Measurements from ENCODE around the gene FRMD1. TPM values are rescaled to one million over a fixed set of nuclear protein-coding genes. Genes with fewer than 3 reads are reported as not detected.

FRMD1 gene
- total RNA-seq, 1 experiment from 2014 or later: not detected

DNA sequence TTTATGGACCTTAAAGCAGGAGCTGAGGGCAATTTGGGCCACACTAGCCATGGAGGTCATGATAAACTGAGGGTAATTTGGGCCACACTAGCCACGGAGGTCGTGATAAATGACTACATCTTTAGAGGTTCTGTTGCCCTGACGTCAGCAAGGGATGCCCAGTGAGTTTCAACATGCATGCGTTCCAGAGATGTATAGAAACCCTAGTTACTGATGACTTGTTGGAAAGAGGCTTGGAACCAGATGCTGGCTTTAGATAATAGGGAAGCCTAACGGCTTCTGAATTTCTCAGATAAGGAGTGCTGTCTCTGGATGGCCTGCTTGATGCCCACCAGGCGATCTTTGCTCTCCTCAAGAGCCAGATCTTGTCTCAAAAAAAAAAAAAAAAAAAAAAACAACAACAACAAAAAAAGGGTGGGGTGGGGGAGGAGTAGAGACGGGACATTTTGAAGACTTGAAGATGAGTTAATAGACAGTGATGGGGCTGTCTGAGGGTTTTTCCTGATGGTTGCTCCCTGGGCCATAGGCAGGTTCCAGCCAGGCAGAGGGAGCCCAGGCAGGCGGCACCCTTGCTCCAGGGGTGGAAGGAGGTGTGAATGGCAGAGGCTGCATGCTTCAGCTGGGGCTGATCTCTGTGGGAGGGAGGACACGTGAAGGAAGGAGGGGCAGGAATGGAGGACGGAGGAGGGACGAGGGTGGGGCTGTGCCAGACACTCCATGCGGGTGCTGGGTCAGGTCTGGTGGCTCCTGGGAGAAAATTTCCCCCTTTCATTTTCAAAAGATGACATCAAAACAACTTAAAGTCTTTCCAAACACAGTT lies 27.0 kb upstream of the FRMD1 start:
- TF ChIP-seq SIN3A (IDR thresholded peaks at IDR 0.05; ENCODE audit: low read depth) (no peak), RAD21 (IDR thresholded peaks at IDR 0.05; ENCODE audit: low read depth) (no peak), EGR1 (IDR thresholded peaks at IDR 0.05; ENCODE audit: low read depth) (no peak), CEBPB (IDR thresholded peaks at IDR 0.05; ENCODE audit: low read depth) (no peak), CBX3 (IDR thresholded peaks at IDR 0.05; ENCODE audit: low read depth) (no peak), YY1 (IDR thresholded peaks at IDR 0.05; ENCODE audit: extremely low read depth, insufficient replicate concordance, low read depth, low read length) (no peak), SRF (IDR thresholded peaks at IDR 0.05; ENCODE audit: low read depth) (no peak)
- H3K9me2 ChIP-seq (ENCODE audit: insufficient read depth): no peaks in the 10 kb centered on the region

DNA sequence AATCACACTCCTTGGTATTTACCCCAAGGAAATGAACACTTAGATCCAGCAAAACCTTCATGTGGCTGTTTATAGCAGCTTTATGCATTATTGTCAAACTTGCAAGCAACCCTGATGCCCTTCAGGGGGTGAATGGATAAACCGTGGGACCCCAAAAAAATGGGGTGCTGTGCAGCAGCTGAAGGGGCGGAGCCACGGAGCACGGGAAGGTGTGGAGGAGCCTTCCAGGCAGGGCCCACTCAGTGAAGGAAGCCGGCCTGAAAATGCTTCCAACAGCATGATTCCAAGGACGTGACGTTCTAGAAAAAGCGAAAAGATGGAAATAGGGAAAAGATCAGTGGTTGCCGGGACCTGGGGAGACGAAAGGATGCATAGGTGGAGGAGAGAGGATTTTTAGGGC lies 25.6 kb upstream of the FRMD1 start:
- TF ChIP-seq JUND (IDR thresholded peaks at IDR 0.05): no peak
- no peak for TF ChIP-seq CBX3 (IDR thresholded peaks at IDR 0.05; ENCODE audit: low read depth)
- no peak for TF ChIP-seq EZH2phosphoT487 (IDR thresholded peaks at IDR 0.05; ENCODE audit: borderline replicate concordance)
- TF ChIP-seq ELF1 (IDR thresholded peaks at IDR 0.05; ENCODE audit: borderline replicate concordance, low read depth): no peak
- TF ChIP-seq POLR2AphosphoS5 (IDR thresholded peaks at IDR 0.05; ENCODE audit: low read depth, low read length): no peak
- TF ChIP-seq YY1 (IDR thresholded peaks at IDR 0.05; ENCODE audit: extremely low read depth, insufficient replicate concordance, low read depth, low read length): no peak
- no peak for TF ChIP-seq FOSL1 (IDR thresholded peaks at IDR 0.05; ENCODE audit: low read depth)
- TF ChIP-seq SRF (IDR thresholded peaks at IDR 0.05; ENCODE audit: low read depth): no peak
- no peak for TF ChIP-seq TCF7L2 (IDR thresholded peaks at IDR 0.05; ENCODE audit: borderline replicate concordance, extremely low read depth, insufficient read depth, insufficient read length)
- TF ChIP-seq POLR2A (IDR thresholded peaks at IDR 0.05; ENCODE audit: borderline replicate concordance, extremely low read depth, insufficient read depth, insufficient read length): no peak
- TF ChIP-seq EGR1 (IDR thresholded peaks at IDR 0.05; ENCODE audit: low read depth): no peak
- TF ChIP-seq, protein P1, sequence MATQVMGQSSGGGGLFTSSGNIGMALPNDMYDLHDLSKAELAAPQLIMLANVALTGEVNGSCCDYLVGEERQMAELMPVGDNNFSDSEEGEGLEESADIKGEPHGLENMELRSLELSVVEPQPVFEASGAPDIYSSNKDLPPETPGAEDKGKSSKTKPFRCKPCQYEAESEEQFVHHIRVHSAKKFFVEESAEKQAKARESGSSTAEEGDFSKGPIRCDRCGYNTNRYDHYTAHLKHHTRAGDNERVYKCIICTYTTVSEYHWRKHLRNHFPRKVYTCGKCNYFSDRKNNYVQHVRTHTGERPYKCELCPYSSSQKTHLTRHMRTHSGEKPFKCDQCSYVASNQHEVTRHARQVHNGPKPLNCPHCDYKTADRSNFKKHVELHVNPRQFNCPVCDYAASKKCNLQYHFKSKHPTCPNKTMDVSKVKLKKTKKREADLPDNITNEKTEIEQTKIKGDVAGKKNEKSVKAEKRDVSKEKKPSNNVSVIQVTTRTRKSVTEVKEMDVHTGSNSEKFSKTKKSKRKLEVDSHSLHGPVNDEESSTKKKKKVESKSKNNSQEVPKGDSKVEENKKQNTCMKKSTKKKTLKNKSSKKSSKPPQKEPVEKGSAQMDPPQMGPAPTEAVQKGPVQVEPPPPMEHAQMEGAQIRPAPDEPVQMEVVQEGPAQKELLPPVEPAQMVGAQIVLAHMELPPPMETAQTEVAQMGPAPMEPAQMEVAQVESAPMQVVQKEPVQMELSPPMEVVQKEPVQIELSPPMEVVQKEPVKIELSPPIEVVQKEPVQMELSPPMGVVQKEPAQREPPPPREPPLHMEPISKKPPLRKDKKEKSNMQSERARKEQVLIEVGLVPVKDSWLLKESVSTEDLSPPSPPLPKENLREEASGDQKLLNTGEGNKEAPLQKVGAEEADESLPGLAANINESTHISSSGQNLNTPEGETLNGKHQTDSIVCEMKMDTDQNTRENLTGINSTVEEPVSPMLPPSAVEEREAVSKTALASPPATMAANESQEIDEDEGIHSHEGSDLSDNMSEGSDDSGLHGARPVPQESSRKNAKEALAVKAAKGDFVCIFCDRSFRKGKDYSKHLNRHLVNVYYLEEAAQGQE (IDR thresholded peaks at IDR 0.05; ENCODE audit: low read depth): no peak
- TF ChIP-seq, protein P2, sequence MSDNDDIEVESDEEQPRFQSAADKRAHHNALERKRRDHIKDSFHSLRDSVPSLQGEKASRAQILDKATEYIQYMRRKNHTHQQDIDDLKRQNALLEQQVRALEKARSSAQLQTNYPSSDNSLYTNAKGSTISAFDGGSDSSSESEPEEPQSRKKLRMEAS (IDR thresholded peaks at IDR 0.05): no peak
- no peaks in the 10 kb centered on the region for H3K36me3 ChIP-seq (ENCODE audit: control insufficient read depth in 1 of 2, insufficient read depth in 2 of 2, low read length in 2 of 2)
- H2AFZ ChIP-seq (ENCODE audit: low read depth, low read length, poor library complexity, severe bottlenecking): no peak overlapping the region
- no peaks in the 10 kb centered on the region for H3K4me1 ChIP-seq (ENCODE audit: control insufficient read depth in 1 of 2, insufficient read depth in 2 of 2, low read length in 2 of 2)
- no TSS peak for BruUV-seq (replicated peaks)
- ChIA-PET RAD21 (ENCODE audit: low non-redundant PET in 1 of 2, low total read pairs in 2 of 2, uncharacterized antibody in 2 of 2, unreplicated experiment in 2 of 2) (interaction anchor here in 1 of 2 experiments (0.7 kb wide), 1 partner anchor 847 kb away, joined by 3 read pairs; no protein-coding TSS in a partner anchor), CTCF (no interaction called here), POLR2A (no interaction called here)
- no peak overlapping the region for H3K27ac ChIP-seq (ENCODE audit: low read depth, low read length)
- no peak overlapping the region for H3K9ac ChIP-seq (ENCODE audit: low read length)
- intact Hi-C loops (cut with micrococcal nuclease): no loop called here
- DNase-seq (ENCODE audit: low read depth, low spot score) (no peak), ATAC-seq (no peak)
- H3K79me2 ChIP-seq (ENCODE audit: insufficient read depth, low read length): no peaks in the 10 kb centered on the region
- no peaks in the 10 kb centered on the region for H3K9me3 ChIP-seq (ENCODE audit: control insufficient read depth in 1 of 2, insufficient read depth in 1 of 2, low read depth in 1 of 2, low read length in 2 of 2)
- H3K4me2 ChIP-seq (ENCODE audit: low read length): no peak overlapping the region
- H4K20me1 ChIP-seq (ENCODE audit: insufficient read depth): no peaks in the 10 kb centered on the region
- H3K9me2 ChIP-seq (ENCODE audit: insufficient read depth): no peaks in the 10 kb centered on the region
- H3K27me3 ChIP-seq (ENCODE audit: insufficient read depth, low read length): no peaks in the 10 kb centered on the region
- no peak overlapping the region for H3K4me3 ChIP-seq (replicated peaks in 1 of 2; ENCODE audit: low read depth in 1 of 2, low read length in 2 of 2)

More for the DNA sequence above, 27.0 kb upstream of the FRMD1 start:
- Histone ChIP-seq H2AFZ (ENCODE audit: low read depth, low read length, poor library complexity, severe bottlenecking) (no peak overlapping the region), H3K79me2 (ENCODE audit: insufficient read depth, low read length) (no peaks in the 10 kb centered on the region), H3K4me3 (replicated peaks in 1 of 2; ENCODE audit: low read depth in 1 of 2, low read length in 2 of 2) (no peak overlapping the region), H3K9ac (ENCODE audit: low read length) (no peak overlapping the region), H4K20me1 (ENCODE audit: insufficient read depth) (no peaks in the 10 kb centered on the region), H3K9me3 (ENCODE audit: control insufficient read depth in 1 of 2, insufficient read depth in 1 of 2, low read depth in 1 of 2, low read length in 2 of 2) (no peaks in the 10 kb centered on the region), H3K36me3 (ENCODE audit: control insufficient read depth in 1 of 2, insufficient read depth in 2 of 2, low read length in 2 of 2) (no peaks in the 10 kb centered on the region), H3K27me3 (ENCODE audit: insufficient read depth, low read length) (no peaks in the 10 kb centered on the region), H3K27ac (ENCODE audit: low read depth, low read length) (no peak overlapping the region), H3K4me2 (ENCODE audit: low read length) (no peak overlapping the region), H3K4me1 (ENCODE audit: control insufficient read depth in 1 of 2, insufficient read depth in 2 of 2, low read length in 2 of 2) (no peaks in the 10 kb centered on the region)
- ChIA-PET RAD21 (ENCODE audit: low non-redundant PET in 1 of 2, low total read pairs in 2 of 2, uncharacterized antibody in 2 of 2, unreplicated experiment in 2 of 2) (no interaction called here), POLR2A (no interaction called here), CTCF (no interaction called here)
- DNase-seq (ENCODE audit: low read depth, low spot score) (no peak), ATAC-seq (peak; percentile 49; the same call in 1 of the 2 replicates)
- intact Hi-C loops (cut with micrococcal nuclease): no loop called here
- no TSS peak for BruUV-seq (replicated peaks)

Data from HCT116 (cell line).